Measurements from ENCODE around the gene PAFAH1B1. TPM values are rescaled to one million over a fixed set of nuclear protein-coding genes. Genes with fewer than 3 reads are reported as not detected.

Gene PAFAH1B1
- total RNA-seq, 4 donors from 2014 or later: 33.4 to 91.6 (median 78.8) TPM

DNA sequence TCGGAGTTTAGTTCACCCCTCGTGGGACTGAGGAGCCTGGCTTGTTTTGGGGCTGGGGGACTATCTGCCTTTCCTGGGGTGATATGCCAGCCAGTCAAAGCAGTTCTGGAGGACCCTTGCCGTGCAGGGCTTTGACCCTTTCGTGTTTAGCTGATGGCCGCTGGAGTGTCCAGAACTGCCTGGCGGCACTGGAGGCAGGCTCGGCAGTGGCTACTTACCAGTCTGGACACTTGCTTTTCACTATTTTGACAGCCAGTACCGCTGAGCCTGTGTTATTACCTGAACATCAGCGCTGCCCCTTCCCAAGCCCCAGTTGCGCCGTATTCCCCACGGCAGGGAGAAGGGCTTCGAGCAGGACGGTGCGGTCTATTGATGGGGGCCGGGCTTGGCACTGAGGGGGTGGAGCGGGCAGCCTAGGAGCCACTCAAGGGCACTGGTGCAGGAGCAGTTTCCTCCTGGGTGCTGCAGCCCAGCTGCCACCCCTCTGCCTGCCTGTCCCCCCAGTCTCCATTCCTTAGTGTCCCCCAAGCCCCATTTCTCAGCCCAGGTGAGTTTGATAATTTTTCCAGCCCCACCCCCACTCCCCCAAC, 137.4 kb downstream of the PAFAH1B1 start:
- 70 to 77% methylated on average over 2 to 4 of the region's 17 CpGs for WGBS, 2 donors
- intact Hi-C loops (cut with DNase I): no loop called here
- Histone ChIP-seq H3K4me1 (no peaks in the 10 kb centered on the region), H3K27me3 (peaks cover 0 to 41% (median 0%) of the 10 kb centered on the region in 4 donors), H3K27ac (no peak overlapping the region), H3K36me3 (no peaks in the 10 kb centered on the region), H3K9me3 (no peaks in the 10 kb centered on the region), H3K4me3 (no peak overlapping the region)
- DNase-seq: no peak
- TF ChIP-seq, protein P1, sequence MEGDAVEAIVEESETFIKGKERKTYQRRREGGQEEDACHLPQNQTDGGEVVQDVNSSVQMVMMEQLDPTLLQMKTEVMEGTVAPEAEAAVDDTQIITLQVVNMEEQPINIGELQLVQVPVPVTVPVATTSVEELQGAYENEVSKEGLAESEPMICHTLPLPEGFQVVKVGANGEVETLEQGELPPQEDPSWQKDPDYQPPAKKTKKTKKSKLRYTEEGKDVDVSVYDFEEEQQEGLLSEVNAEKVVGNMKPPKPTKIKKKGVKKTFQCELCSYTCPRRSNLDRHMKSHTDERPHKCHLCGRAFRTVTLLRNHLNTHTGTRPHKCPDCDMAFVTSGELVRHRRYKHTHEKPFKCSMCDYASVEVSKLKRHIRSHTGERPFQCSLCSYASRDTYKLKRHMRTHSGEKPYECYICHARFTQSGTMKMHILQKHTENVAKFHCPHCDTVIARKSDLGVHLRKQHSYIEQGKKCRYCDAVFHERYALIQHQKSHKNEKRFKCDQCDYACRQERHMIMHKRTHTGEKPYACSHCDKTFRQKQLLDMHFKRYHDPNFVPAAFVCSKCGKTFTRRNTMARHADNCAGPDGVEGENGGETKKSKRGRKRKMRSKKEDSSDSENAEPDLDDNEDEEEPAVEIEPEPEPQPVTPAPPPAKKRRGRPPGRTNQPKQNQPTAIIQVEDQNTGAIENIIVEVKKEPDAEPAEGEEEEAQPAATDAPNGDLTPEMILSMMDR (IDR thresholded peaks at IDR 0.05): no peak
- TF ChIP-seq POLR2A (IDR thresholded peaks at IDR 0.05): no peak

DNA sequence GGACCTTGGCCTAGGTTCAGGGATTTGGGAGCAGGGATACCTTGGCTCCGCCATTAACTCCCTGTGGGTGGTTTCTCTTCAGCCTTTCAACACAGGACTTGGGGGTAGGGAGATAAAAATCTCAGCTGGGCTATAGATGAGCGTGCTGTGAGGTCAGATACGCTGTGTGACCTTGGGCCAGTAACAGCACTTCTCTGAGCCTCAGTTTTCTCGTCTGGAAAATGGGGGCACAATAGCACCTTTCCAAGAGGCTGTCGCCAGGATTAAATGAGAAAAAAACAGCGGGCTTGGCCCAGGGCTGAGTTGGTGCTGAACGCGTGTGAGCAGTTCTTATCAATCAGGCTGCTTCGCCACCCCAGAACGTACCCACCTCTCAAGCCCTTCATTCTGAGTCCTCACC, 138.4 kb downstream of the PAFAH1B1 start:
- no peak for DNase-seq
- no peaks in the 10 kb centered on the region for H3K36me3 ChIP-seq
- intact Hi-C loops (cut with DNase I): no loop called here
- no peak for TF ChIP-seq POLR2A (IDR thresholded peaks at IDR 0.05)
- TF ChIP-seq, protein P1 (IDR thresholded peaks at IDR 0.05): no peak
- 79 to 87% methylated on average over 9 to 10 of the region's 10 CpGs for WGBS, 2 donors
- no peaks in the 10 kb centered on the region for H3K9me3 ChIP-seq
- no peak overlapping the region for H3K27ac ChIP-seq
- no peaks in the 10 kb centered on the region for H3K4me1 ChIP-seq
- H3K27me3 ChIP-seq: peaks cover 0 to 32% (median 0%) of the 10 kb centered on the region in 4 donors
- H3K4me3 ChIP-seq: no peak overlapping the region

DNA sequence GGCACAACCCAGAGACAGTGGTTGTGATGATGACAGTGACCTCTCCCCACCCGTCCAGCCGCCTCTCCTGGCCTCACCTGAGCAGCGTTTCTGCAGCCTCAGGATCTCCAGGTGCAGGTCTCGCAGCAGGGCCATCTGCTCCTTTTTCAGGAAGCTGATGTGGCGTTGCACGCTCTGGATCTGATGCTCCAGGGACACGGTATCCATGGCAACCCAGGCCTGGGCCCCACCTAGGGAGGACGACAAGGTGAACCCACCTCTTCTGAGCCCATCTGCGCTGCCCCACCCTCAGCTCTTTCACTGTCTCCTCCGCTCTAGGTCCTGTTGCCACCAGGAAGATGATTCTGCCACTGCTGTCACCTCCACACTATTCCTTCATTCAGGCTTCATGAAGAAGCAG, 141.5 kb downstream of the PAFAH1B1 start:
- H3K4me3 ChIP-seq: no peak overlapping the region
- H3K27me3 ChIP-seq: peaks cover 0 to 17% (median 0%) of the 10 kb centered on the region in 4 donors
- no peak for DNase-seq
- intact Hi-C loops (cut with DNase I): no loop called here
- H3K36me3 ChIP-seq: no peaks in the 10 kb centered on the region
- H3K9me3 ChIP-seq: no peaks in the 10 kb centered on the region
- no peak for TF ChIP-seq POLR2A (IDR thresholded peaks at IDR 0.05)
- H3K4me1 ChIP-seq: no peaks in the 10 kb centered on the region
- 80 to 88% methylated on average over 6 to 10 of the region's 10 CpGs for WGBS, 2 donors
- no peak overlapping the region for H3K27ac ChIP-seq

Small RNA genes lying within 50 kb of the gene (small RNA-seq; reads per million reads assigned to genes)
- 0 reads per million in 4 donors for gene MIR6776
- gene RN7SL608P: 0 to 0.09 (median 0) reads per million in 4 donors

Other genes starting within 250 kb of the PAFAH1B1 start
- 10 to 100 TPM in 3 of 4 donors, 1 to 10 TPM in 1; 7.2 to 23.0 (median 17.4) TPM for gene MNT, start 192.6 kb upstream of the PAFAH1B1 start, total RNA-seq
- gene METTL16, start 81.8 kb upstream of the PAFAH1B1 start, total RNA-seq: 10 to 100 TPM; 12.5 to 31.5 (median 25.3) TPM
- 100 to 1,000 TPM in 3 of 4 donors, 10 to 100 TPM in 1; 89.2 to 164 (median 136) TPM for gene CLUH, start 118.1 kb downstream of the PAFAH1B1 start, total RNA-seq
- under 1 TPM in 3 of 4 donors, not detected in 1; 0.15 to 0.57 (median 0.35) TPM for gene CCDC92B, start 156.0 kb downstream of the PAFAH1B1 start, total RNA-seq
- 10 to 100 TPM in 2 of 4 donors, 1 to 10 TPM in 2; 4.9 to 12.4 (median 10.0) TPM for gene RAP1GAP2, start 202.8 kb downstream of the PAFAH1B1 start, total RNA-seq

Data from esophagus squamous epithelium (tissue), 5 donors.